Lower leg skin (tissue), 4 donors: ENCODE data around the gene GALR2. TPM values are rescaled to one million over a fixed set of nuclear protein-coding genes. Genes with fewer than 3 reads are reported as not detected.

Source experiments
- DNase-seq, 2 donors: peaks; one replicate each; pipeline ENCODE4 v3.0.0-alpha.2; 2019; ENCODE audit warnings: low spot score in 2 of 2
- H3K4me3 ChIP-seq: fragments of 200-600 bp; sonication (generic); 2 replicates; pipeline ENCODE4 v1.5.1; 2017; ENCODE audit warnings: mild to moderate bottlenecking, low read depth; ENCODE audit not compliant: poor library complexity, severe bottlenecking
- POLR2A ChIP-seq, 2 donors: fragments of 450-650 bp; IDR thresholded peaks; one replicate each; pipeline ENCODE4 v1.6.1; 2016 to 2017; ENCODE audit warnings: antibody characterized with exemption in 2 of 2, mild to moderate bottlenecking in 1 of 2, moderate library complexity in 1 of 2
- WGBS, 2 donors: methylation state at CpG; one replicate each; pipeline ENCODE4 v1.1.5; 2018; 5-methylcytosine and 5-hydroxymethylcytosine counted together
- intact Hi-C: fragments of 100-400 bp; cut with DNase I; formaldehyde crosslinking; loops from one replicate; pipeline ENCODE4 v1.15.0; 2023; ENCODE audit warnings: low total_unique reads
- total RNA-seq, 4 donors: library from RNA; depleted of rRNA; stranded (reverse); fragments of >200 nt; gene quantifications; one replicate each; pipeline ENCODE4 v1.1.0, GENCODE V29; 2016
- TF ChIP-seq, protein P1 (sequence below), 3 donors: fragments of 450-650 bp; IDR thresholded peaks; one replicate each; pipeline ENCODE4 v1.5.1; 2016; ENCODE audit warnings: antibody characterized with exemption in 3 of 3, mild to moderate bottlenecking in 3 of 3, moderate library complexity in 2 of 3

GALR2 gene
- total RNA-seq, 4 donors from 2014 or later: 0.17 to 0.97 TPM; not detected in 2

DNA sequence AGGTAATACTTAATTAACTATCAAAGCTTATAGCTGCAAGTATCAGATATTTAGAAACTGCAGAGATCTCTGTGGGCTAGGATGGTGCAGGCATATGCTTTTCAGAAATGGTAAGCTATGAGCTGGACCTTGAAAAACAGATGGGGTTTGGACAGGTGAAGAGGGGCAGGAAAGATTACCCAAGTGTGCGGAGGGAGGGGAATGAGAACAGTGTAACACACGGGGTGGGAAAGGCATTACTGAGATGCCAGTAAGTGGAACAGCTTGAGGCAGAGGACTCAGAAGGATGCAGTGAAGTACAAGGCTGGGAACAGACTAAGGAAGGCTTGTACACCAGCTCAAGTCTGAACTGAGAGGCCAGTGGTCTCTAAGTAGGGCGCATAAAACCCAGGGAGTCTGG, 25.3 kb upstream of the GALR2 start:
- H3K4me3 ChIP-seq: no peak overlapping the region
- TF ChIP-seq, protein P1, sequence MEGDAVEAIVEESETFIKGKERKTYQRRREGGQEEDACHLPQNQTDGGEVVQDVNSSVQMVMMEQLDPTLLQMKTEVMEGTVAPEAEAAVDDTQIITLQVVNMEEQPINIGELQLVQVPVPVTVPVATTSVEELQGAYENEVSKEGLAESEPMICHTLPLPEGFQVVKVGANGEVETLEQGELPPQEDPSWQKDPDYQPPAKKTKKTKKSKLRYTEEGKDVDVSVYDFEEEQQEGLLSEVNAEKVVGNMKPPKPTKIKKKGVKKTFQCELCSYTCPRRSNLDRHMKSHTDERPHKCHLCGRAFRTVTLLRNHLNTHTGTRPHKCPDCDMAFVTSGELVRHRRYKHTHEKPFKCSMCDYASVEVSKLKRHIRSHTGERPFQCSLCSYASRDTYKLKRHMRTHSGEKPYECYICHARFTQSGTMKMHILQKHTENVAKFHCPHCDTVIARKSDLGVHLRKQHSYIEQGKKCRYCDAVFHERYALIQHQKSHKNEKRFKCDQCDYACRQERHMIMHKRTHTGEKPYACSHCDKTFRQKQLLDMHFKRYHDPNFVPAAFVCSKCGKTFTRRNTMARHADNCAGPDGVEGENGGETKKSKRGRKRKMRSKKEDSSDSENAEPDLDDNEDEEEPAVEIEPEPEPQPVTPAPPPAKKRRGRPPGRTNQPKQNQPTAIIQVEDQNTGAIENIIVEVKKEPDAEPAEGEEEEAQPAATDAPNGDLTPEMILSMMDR (IDR thresholded peaks at IDR 0.05): no peak
- TF ChIP-seq POLR2A (IDR thresholded peaks at IDR 0.05): no peak
- DNase-seq: no peak
- WGBS, 2 donors: 77 to 86% methylated on average over 3 of the region's 3 CpGs
- intact Hi-C loops: no loop called here

DNA sequence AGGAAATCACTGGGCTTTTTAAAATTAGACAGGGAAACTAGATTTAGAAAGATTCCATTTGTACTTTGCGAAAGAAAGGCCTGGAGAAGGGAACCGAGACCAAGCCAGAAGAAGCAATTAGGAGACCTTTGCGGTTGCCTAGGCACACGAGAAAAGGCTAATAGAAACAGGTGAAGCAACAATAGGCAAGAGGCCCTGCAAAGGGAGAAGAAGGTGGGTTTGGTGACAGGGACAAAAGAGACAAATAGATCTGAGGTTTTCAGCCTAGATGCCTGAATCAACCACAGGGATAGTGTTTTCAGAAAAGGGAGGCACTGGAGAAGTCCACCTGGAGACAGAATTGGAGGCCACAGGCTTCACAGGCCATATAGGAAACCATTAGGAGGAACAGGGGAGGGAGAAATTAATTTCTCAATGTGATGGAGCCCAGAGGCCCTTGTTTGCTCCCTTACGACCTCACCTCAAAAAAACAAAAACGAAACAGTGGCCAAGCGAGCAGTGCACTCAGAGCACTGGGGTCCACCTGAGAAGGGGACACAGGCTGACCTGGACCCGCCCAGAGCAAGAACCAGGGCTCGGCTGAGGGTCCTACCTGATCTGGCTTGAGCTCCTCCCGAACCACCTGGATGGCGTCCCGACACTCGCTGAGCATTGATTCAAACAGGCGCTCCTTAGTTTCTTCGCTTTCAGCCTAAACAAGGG, 24.6 kb upstream of the GALR2 start:
- intact Hi-C loops: no loop called here
- 87 to 88% methylated on average over 15 of the region's 15 CpGs for WGBS, 2 donors
- TF ChIP-seq POLR2A (IDR thresholded peaks at IDR 0.05): no peak
- TF ChIP-seq, protein P1 (IDR thresholded peaks at IDR 0.05): no peak

DNA sequence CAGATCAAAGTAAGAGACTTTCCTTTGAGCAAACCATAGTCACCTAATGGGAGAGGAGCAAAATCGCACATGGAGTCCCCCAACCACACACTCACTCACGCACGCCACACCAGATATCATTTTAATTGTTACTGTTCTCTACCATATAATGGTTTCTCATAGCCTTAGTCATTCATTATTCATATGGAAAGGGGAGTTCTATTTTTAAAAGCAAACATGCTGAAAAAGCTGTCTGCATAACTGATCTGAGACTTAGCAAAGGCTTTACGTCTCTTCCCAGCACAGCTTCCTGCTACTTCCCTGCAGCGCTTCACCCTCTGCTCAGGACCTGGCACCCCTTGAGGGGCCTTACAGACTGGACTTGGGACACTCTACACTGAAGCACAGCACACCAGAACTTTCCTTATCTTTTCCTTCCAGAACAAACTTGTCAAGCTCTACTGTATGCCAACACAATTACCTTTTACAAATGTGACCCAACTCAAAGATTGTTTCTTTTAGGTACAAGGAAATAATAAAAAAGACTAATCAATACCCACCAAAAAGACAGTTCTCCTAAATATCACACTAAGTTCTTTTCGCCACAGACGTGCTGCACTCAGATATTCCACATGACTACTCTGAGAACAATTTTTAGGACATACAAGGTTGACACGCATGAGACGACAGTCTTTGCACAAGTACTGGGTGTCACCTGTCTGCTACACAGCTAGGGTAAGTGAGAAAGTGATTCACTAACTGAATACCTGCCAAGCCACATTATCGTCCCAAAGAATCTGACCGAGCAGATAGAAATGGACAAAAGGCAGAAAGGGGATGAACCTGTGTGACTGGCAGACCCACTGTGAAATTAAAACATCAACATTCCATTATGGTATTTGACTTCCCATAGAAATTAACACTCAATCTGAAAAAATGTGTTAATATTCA, 23.8 kb upstream of the GALR2 start:
- intact Hi-C loops: no loop called here
- whole genome bisulfite sequencing, 2 donors: 75 to 76% methylated on average over 11 of the region's 11 CpGs
- no peak overlapping the region for H3K4me3 ChIP-seq
- DNase-seq: no peak
- TF ChIP-seq, protein P1 (IDR thresholded peaks at IDR 0.05): no peak
- TF ChIP-seq POLR2A (IDR thresholded peaks at IDR 0.05): no peak

More for the DNA sequence above, 24.6 kb upstream of the GALR2 start:
- no peak overlapping the region for H3K4me3 ChIP-seq
- DNase-seq: no peak

DNA sequence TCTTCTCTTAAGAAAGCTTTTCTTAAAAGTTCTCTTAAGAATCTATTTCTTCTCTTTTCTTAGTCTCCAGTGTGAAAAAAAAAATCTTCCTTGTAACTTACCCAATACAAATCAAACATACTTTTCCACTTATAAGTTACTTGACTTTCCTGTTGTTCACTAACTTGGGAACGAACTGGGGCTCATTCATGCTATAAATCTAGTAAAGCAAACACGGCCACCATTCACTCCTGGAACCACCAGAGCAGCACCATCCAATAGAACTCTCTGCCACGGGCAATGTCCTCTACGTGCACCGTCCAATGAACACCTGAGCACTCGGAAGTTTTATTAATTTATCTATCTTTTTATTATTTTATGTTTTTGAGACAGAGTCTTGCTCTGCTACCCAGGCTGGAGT, 23.0 kb upstream of the GALR2 start:
- TF ChIP-seq, protein P1 (IDR thresholded peaks at IDR 0.05): no peak
- no peak for TF ChIP-seq POLR2A (IDR thresholded peaks at IDR 0.05)
- WGBS, 2 donors: 78% methylated on average over 6 of the region's 6 CpGs
- intact Hi-C loops: no loop called here
- DNase-seq: no peak
- H3K4me3 ChIP-seq: no peak overlapping the region

DNA sequence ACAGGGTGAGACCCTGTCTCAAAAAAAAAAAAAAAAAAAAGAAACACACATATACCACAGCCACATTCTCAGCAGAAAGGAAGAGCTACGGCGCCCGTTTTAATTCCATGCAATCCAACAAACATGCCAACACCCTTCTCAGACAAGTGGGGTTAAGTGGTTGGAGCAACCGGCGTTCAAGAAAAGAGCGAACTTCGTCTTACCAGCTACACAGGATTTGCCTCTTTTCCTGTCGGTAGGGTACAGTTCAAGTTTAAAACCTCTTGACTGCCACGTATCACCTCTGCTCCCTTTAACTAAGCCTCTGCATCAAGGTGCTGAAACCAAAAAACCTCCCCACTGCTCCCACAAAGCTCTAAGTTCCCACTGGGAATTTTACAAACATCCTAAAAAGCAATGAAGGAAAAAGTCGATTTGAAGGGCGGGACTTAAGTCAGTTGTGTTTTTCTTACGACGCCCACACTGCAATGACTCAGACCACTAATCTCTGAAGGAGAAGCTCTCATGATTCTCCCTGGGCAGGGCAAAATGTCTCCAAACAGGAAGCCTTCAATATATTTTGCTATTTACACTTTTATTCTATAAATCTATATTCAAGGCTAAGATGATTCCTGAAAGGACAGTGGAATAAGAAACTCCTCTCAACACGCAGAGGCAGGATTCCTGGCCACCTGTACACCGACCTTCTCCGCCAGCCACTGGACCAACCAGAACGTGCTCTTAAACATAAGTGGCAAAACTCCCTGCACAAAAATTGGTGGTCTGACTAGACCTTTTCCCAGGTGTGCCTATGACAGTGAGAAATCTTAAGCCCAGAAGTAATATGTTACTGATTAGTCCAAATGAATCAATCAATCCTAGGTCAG, 21.1 kb upstream of the GALR2 start:
- intact Hi-C loops: no loop called here
- WGBS, 2 donors: 48 to 52% methylated on average over 17 of the region's 17 CpGs
- no peak for DNase-seq

More for the DNA sequence above, 21.1 kb upstream of the GALR2 start:
- H3K4me3 ChIP-seq: no peak overlapping the region
- TF ChIP-seq POLR2A (IDR thresholded peaks at IDR 0.05): no peak
- TF ChIP-seq, protein P1 (IDR thresholded peaks at IDR 0.05): no peak
